Measurements from ENCODE around the gene NEMF.
"Not testable (repeated sequence)": the region's sequence is repeated elsewhere in the genome, so short reads cannot be mapped to it uniquely, and the experiment has no call there.

DNA sequence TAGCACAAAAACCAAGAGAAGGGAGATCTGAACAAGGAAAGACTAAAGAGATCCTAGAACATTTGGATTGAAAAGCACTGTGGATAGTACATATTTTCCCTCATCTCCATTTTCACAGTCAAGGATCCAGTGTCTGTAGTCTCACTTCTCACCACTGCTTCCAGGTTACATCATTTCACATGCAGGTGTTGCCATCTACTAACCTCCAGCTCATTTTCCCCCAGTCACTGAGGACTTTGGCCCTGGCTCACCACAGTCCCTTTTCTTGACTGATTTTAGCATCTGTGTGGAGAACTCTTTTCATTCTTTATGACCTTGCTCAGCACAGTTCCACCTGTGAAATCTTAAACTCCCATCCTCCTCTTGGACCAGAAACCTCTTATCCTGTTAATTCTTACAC is 106.1 kb downstream of the NEMF start:
- not testable (repeated sequence) for TF ChIP-seq POLR2A (IDR thresholded peaks at IDR 0.05)
- TF ChIP-seq, protein P1, sequence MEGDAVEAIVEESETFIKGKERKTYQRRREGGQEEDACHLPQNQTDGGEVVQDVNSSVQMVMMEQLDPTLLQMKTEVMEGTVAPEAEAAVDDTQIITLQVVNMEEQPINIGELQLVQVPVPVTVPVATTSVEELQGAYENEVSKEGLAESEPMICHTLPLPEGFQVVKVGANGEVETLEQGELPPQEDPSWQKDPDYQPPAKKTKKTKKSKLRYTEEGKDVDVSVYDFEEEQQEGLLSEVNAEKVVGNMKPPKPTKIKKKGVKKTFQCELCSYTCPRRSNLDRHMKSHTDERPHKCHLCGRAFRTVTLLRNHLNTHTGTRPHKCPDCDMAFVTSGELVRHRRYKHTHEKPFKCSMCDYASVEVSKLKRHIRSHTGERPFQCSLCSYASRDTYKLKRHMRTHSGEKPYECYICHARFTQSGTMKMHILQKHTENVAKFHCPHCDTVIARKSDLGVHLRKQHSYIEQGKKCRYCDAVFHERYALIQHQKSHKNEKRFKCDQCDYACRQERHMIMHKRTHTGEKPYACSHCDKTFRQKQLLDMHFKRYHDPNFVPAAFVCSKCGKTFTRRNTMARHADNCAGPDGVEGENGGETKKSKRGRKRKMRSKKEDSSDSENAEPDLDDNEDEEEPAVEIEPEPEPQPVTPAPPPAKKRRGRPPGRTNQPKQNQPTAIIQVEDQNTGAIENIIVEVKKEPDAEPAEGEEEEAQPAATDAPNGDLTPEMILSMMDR (IDR thresholded peaks at IDR 0.05), result not testable (repeated sequence)

Data from gastroesophageal sphincter (tissue), 3 donors.